GM10248 (cell line): ENCODE measurements around the gene TCP11L2.
"Not testable (repeated sequence)": the region's sequence is repeated elsewhere in the genome, so short reads cannot be mapped to it uniquely, and the experiment has no call there.

ENCODE experiments used
- CTCF ChIA-PET: fragments of 300-600 bp; sonication (Branson Sonifier 250); formaldehyde crosslinking; extraction: SDS; loops from one replicate; lab custom pipeline; 2021; ENCODE audit warnings: antibody characterized with exemption; lab: Yijun Ruan, JAX
- POLR2A ChIA-PET: fragments of 350-650 bp; sonication (Branson Sonifier 250); formaldehyde crosslinking; extraction: SDS; loops from one replicate; lab custom pipeline; 2020; ENCODE audit warnings: antibody characterized with exemption; lab: Yijun Ruan, JAX
- DNase-seq: peaks from one replicate; pipeline ENCODE4 v3.0.0; 2012; ENCODE audit errors: extremely low spot score
- TF ChIP-seq, protein P1 (sequence below): IDR thresholded peaks from 2 replicates; pipeline ENCODE4 v1.5.1; 2012; ENCODE audit warnings: mild to moderate bottlenecking, low read depth; ENCODE audit errors: extremely low read depth, missing control alignments, control extremely low read depth

TCP11L2 gene

DNA sequence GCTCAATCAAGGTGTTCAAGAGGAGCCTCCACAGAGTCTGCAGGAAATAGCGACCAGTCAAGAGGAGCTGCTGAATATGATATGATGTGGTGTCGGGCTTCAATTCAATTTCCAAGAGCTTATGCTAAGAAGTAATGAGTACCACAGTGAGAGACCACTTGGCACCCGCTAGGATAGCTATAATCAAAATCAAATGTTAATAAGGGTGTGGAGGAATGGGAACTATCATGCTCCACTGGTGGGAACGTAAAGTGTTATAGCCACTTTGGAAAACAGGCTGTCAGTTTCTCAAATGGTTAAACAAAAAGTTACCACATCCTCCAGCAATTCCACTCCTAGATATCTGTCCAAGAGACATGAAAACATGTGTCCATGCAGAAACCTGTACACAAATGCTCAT, 61.7 kb downstream of the TCP11L2 start:
- ChIA-PET POLR2A (no interaction called here), CTCF (interaction anchor here (1.0 to 1.6 kb wide), 2 partner anchors 12 to 82 kb away, joined by 3 to 6 read pairs; no protein-coding TSS in a partner anchor)
- TF ChIP-seq, protein P1, sequence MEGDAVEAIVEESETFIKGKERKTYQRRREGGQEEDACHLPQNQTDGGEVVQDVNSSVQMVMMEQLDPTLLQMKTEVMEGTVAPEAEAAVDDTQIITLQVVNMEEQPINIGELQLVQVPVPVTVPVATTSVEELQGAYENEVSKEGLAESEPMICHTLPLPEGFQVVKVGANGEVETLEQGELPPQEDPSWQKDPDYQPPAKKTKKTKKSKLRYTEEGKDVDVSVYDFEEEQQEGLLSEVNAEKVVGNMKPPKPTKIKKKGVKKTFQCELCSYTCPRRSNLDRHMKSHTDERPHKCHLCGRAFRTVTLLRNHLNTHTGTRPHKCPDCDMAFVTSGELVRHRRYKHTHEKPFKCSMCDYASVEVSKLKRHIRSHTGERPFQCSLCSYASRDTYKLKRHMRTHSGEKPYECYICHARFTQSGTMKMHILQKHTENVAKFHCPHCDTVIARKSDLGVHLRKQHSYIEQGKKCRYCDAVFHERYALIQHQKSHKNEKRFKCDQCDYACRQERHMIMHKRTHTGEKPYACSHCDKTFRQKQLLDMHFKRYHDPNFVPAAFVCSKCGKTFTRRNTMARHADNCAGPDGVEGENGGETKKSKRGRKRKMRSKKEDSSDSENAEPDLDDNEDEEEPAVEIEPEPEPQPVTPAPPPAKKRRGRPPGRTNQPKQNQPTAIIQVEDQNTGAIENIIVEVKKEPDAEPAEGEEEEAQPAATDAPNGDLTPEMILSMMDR = no peak
- no peak for DNase-seq

DNA sequence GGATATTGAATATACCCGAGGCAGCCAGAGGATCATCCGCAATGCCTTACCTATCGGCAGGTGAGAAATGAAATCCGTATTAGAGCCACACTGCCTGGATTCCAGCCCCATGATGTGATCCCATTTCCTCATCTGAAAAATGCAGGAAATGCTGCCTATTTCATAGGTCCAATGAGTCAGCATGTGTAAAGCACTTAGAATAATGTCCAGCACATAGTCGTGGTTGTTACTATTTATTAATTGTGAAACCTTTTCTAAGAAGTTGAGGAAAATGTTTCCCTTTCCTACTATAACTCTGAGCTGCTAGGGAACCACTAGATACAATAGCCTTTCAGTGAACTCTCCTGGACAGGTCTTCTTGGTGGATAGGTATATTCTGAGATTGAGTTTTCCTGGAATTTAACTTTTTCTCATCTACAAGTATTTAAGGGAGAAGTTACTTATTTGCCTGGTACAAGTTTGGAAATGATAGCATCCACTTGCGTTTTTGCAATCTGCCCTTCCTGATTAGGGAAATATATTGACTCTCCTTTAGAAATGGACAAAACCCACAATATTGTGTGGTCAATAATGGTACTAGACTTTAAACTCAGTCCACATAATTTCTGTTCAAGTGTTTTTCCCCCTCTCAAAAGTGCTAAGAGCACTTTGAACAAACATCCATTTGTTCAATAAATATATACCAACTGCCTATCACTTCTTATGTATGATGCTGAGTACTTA, 67.3 kb downstream of the TCP11L2 start:
- no peak for DNase-seq
- TF ChIP-seq, protein P1 = no peak
- ChIA-PET POLR2A (no interaction called here), CTCF (no interaction called here)

DNA sequence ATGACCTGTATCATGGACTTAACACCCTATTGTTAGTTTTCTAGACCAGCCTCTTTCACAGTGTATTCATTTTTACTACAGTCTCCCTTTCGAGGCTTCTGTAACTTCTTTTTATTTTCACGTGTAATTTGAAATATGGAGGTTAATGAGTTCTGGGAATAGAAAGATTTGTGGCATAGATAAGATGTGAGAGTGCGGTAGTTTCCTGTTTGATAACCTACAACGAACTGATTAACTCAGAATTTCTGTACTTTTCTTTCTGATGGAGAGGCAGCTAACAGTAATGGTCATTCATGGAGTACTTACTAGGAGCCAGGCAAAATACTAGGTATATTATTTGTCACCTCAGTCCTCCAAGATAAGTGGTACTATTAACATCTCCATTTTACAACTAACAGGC, 76.3 kb downstream of the TCP11L2 start:
- ChIA-PET POLR2A (no interaction called here), CTCF (interaction anchor here (1.5 to 4.1 kb wide), 6 partner anchors 8 to 726 kb away, joined by 3 to 28 read pairs (median 8); partner anchors contain the start of gene POLR3B)
- DNase-seq = no peak
- TF ChIP-seq, protein P1 = no peak

DNA sequence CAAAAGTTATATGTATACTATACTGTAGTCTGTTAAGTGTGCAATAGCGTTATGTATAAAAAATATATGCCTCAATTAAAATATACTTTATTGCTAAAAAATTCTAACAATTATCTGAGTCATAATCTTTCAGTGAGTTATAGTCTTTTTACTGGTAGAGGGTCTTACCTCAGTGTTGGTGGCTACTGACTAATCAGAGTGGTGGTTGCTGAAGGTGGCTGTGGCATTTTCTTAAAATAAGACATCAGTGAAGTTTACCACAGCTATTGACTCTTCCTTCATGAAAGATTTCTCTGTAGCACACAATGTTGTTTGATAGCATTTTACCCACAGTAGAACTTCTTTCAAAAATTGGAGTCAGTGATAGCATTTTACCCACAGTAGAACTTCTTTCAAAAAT, 78.4 kb downstream of the TCP11L2 start:
- TF ChIP-seq, protein P1 = no peak
- ChIA-PET POLR2A (no interaction called here), CTCF (interaction anchor here (0.7 to 4.1 kb wide), 4 partner anchors 18 to 724 kb away, joined by 3 to 11 read pairs (median 3); no protein-coding TSS in a partner anchor)
- no peak for DNase-seq

DNA sequence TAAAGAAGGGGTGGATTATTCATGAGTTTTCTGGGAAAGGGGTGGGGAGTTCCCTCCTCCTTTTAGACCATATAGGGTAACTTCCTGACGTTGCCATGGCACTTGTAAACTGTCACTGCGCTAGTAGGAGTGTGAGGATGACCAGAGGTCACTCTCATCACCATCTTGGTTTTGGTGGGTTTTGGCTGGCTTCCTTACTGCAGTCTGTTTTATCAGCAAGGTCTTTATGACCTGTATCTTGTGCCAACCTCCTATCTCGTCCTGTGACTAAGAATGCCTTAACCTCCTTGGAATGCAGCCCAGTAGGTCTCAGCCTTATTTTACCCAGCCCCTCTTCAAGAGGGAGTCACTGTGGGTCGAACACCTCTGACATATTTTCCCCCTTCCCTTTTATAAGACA, 79.3 kb downstream of the TCP11L2 start:
- DNase-seq, CTCF ChIA-PET: not testable (repeated sequence)
- POLR2A ChIA-PET = interaction anchor here (0.5 kb wide), 1 partner anchor 595 kb away, joined by 4 read pairs; no protein-coding TSS in a partner anchor

DNA sequence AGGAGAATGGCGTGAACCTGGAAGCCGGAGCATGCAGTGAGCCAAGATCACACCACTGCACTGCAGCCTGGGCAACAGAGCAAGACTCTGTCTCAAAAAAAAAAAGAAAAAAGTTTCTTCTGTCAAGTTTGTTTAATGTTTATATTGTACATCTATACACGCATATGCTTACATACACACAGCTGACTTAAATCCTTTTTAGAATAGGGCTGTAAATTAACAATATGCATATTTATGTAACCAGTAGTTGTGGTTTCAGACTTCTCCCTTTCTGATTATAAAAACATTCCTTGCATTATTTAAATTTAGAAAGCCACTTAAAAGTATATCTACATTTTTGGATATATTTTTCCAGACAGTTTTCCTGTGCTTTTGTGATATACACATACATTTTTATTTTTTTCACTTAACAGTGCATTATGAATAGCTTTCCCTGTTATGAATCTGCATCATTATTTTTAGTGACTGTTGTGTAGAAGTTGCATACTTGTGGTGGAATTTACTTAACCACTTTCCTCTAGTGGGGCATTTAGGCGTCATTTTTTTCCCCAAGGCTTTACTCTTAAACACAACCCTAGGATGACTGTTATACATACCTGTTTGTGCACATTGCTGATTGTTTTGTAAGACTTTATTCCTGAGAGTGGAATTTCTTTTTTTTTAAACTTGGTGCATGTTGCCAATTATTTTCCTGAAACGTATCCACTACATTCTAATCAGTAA, 84.4 kb downstream of the TCP11L2 start:
- TF ChIP-seq, protein P1 = no peak
- POLR2A ChIA-PET = no interaction called here
- CTCF ChIA-PET = interaction anchor here (0.9 to 4.0 kb wide), 10 partner anchors 9 to 718 kb away, joined by 3 to 19 read pairs (median 4); no protein-coding TSS in a partner anchor
- no peak for DNase-seq
